ENCODE data around the gene DNAH8.

DNAH8 gene

GRCh38 chr6:38678178-38678760 is 36.8 kb upstream of the DNAH8 start:
- TF ChIP-seq, protein P1, sequence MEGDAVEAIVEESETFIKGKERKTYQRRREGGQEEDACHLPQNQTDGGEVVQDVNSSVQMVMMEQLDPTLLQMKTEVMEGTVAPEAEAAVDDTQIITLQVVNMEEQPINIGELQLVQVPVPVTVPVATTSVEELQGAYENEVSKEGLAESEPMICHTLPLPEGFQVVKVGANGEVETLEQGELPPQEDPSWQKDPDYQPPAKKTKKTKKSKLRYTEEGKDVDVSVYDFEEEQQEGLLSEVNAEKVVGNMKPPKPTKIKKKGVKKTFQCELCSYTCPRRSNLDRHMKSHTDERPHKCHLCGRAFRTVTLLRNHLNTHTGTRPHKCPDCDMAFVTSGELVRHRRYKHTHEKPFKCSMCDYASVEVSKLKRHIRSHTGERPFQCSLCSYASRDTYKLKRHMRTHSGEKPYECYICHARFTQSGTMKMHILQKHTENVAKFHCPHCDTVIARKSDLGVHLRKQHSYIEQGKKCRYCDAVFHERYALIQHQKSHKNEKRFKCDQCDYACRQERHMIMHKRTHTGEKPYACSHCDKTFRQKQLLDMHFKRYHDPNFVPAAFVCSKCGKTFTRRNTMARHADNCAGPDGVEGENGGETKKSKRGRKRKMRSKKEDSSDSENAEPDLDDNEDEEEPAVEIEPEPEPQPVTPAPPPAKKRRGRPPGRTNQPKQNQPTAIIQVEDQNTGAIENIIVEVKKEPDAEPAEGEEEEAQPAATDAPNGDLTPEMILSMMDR (IDR thresholded peaks at IDR 0.05; ENCODE audit: extremely low read depth, missing control alignments) = no peak
- DNase-seq (ENCODE audit: low spot score) = peak; percentile 21

DNA sequence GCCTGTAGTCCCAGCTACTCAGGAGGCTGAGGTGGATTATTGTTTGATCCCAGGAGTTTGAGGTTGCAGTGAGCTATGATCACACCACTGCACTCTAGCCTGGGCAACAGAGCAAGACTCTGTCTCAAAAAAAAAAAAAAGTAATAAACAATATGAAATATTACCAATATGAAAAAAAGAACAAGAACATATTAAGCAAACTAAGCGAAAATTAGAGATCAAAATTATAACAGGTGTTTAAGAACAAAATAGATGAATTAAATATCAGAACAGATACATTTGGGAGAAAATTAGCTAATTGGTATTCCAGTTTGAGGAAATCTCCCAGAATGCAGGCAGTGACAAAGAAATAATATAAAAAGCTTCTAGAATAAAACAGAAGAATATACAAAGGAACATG is 35.4 kb upstream of the DNAH8 start:
- DNase-seq (ENCODE audit: low spot score) = no peak
- TF ChIP-seq, protein P1 (IDR thresholded peaks at IDR 0.05; ENCODE audit: extremely low read depth, missing control alignments) = no peak

DNA sequence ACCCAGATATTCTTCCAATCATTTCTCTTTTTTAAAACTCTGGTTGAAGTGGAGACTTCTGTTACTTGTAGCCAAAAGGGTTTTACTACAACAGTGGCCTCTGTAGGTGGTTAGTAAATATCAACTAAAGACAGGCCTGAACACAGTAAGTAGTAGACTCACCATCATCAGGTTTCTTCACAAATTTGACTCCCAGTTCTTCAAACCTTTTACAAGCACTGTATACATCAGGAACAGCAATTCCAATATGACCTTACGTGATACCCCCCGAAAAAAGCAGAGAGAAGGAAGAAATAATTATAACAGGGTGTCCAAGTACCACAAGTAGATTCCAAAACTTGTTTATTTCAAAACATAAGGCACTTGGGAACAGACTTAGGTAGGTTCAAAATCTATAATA is 33.3 kb upstream of the DNAH8 start:
- DNase-seq (ENCODE audit: low spot score) = no peak
- TF ChIP-seq, protein P1 (IDR thresholded peaks at IDR 0.05; ENCODE audit: extremely low read depth, missing control alignments) = no peak

DNA sequence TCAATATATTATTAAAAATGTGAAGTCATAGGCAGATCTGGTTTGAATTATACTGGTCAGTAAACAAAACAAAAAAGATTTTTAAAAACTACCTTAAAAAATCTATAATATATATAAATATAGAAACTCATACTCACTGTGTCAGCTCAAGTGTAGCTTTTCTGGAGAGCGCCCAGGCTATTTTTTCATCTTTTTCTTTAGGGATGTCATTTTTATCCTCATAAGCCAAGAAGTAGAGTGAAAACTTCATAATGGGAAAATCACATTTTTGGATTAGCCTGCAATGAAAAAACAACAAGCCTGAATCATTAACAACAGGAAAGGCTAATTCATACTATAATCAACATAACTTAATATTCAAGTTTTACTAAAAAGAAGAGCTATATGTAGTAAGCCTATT is 30.9 kb upstream of the DNAH8 start:
- DNase-seq (ENCODE audit: low spot score) = no peak
- TF ChIP-seq, protein P1 (IDR thresholded peaks at IDR 0.05; ENCODE audit: extremely low read depth, missing control alignments) = no peak

GRCh38 chr6:38684904-38685303 is 30.2 kb upstream of the DNAH8 start:
- TF ChIP-seq, protein P1 (IDR thresholded peaks at IDR 0.05; ENCODE audit: extremely low read depth, missing control alignments) = no peak
- no peak for DNase-seq (ENCODE audit: low spot score)

DNA sequence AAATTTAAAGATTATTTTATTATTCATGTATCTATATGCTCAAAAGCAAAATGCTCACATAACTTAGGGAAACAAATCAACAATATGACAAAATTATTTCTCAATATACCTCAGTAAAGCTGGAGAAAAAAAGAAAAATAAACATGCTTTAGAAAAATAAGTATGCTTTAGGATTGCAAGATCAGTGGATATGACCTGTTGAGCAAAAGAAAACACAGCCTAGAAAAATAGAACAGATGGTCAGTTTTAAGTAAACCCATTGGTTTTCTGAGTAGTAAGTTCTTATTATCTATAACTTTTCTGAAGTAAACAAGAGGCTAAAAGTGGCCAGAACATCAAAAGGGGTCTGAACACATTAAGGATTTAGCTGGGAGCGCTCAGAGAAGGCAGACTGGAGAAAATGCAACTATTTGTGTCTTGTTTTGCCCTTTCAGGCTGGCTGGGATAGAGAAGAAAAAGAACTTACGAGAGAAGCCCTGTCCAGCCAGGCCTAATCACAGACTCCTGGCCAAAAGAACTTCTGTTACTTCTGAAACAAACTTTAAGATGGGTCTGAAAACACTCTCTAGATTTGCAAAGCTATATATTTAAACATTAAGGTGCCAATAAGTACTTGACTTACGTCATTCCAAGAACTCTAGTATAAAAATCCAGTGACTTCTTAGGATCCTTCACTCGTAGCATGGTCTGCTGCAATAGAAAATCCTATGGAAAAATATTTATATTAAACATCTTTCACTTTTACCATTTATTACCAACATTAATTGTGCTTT is 28.7 kb upstream of the DNAH8 start:
- TF ChIP-seq, protein P1 (IDR thresholded peaks at IDR 0.05; ENCODE audit: extremely low read depth, missing control alignments) = no peak
- DNase-seq (ENCODE audit: low spot score) = no peak

- TF ChIP-seq, protein P1 (IDR thresholded peaks at IDR 0.05; ENCODE audit: extremely low read depth, missing control alignments) = no peak
- no peak for DNase-seq (ENCODE audit: low spot score)
Measured at GRCh38 chr6:38687043-38687353, 28.1 kb upstream of the DNAH8 start.
